HCT116 (cell line): Measurements from ENCODE around the gene SLC7A11. TPM values are rescaled to one million over a fixed set of nuclear protein-coding genes. Genes with fewer than 3 reads are reported as not detected.

Experiments
- ATAC-seq: fragments of 200-7000 bp; cut with Tn5 transposase; 2 replicates; pipeline ENCODE4 v1.9.1; 2020; ENCODE audit warnings: mild to moderate bottlenecking, moderate library complexity
- BruUV-seq: library from RNA; stranded (reverse); fragments of 400-500 nt; replicated peaks from 2 replicates; lab custom pipeline; 2021; lab: Mats Ljungman, UMichigan
- CTCF ChIA-PET: fragments of 300-600 bp; sonication (Branson Sonifier 250); formaldehyde crosslinking; loops from one replicate; lab custom pipeline; 2021; ENCODE audit warnings: antibody characterized with exemption; lab: Charles Lee
- POLR2A ChIA-PET: fragments of 300-600, 350-600 bp; sonication (Branson Sonifier 250); formaldehyde crosslinking; loops from one replicate; lab custom pipeline; 2021; ENCODE audit warnings: antibody characterized with exemption; lab: Charles Lee
- RAD21 ChIA-PET, 2 experiments: fragments of 300-600 bp; sonication (Branson Sonifier 250); formaldehyde crosslinking; loops; one replicate each; lab custom pipeline; 2023; ENCODE audit warnings: low total read pairs in 2 of 2; ENCODE audit not compliant: uncharacterized antibody in 2 of 2, unreplicated experiment in 2 of 2, low non-redundant PET in 1 of 2; lab: Charles Lee
- DNase-seq: peaks from one replicate; pipeline ENCODE4 v3.0.0-alpha.2; 2010; ENCODE audit warnings: low read depth, low spot score
- H2AFZ ChIP-seq: fragments of 200-600 bp; shearing (Covaris generic), sonication (generic); 2 replicates; pipeline ENCODE4 v1.6.1; 2017; ENCODE audit warnings: low read depth, mixed run types, mixed read lengths, antibody characterized with exemption, low read length; ENCODE audit not compliant: poor library complexity, severe bottlenecking
- H3K27ac ChIP-seq: 2 replicates; pipeline ENCODE4 v1.5.1; 2012; ENCODE audit warnings: low read depth, low read length
- H3K27me3 ChIP-seq: fragments of 200-600 bp; sonication (generic); 2 replicates; pipeline ENCODE4 v1.6.1; 2016; ENCODE audit warnings: mixed run types, low read length, mixed read lengths; ENCODE audit not compliant: insufficient read depth
- H3K36me3 ChIP-seq, 2 experiments: fragments of 200-500 bp in 1 of 2; fragments of 200-600 bp in 1 of 2; sonication (Bioruptor generic) in 1 of 2; sonication (generic) in 1 of 2; 2 replicates each; pipeline versions ENCODE4 v1.5.1 to v1.6.1; 2014 to 2016; ENCODE audit warnings: low read length in 2 of 2, inconsistent platforms in 1 of 2, mixed read lengths in 1 of 2, mixed run types in 1 of 2; ENCODE audit not compliant: insufficient read depth in 2 of 2, control insufficient read depth in 1 of 2
- H3K4me1 ChIP-seq, 2 experiments: fragments of 200-600 bp in 1 of 2; sonication (generic) in 1 of 2; 2 replicates each; pipeline versions ENCODE4 v1.5.1 to v1.6.1; 2012 to 2017; ENCODE audit warnings: low read length in 2 of 2, inconsistent platforms in 1 of 2, mild to moderate bottlenecking in 1 of 2, mixed read lengths in 1 of 2, mixed run types in 1 of 2, moderate library complexity in 1 of 2; ENCODE audit not compliant: insufficient read depth in 2 of 2, control insufficient read depth in 1 of 2
- H3K4me2 ChIP-seq: fragments of 200-600 bp; sonication (generic); 2 replicates; pipeline ENCODE4 v1.6.1; 2017; ENCODE audit warnings: mixed run types, low read length, mixed read lengths
- H3K4me3 ChIP-seq, 2 experiments: fragments of 200-600 bp in 1 of 2; sonication (generic) in 1 of 2; replicated peaks in 1 of 2; 2 replicates each; pipeline ENCODE4 v1.5.1; 2011 to 2016; ENCODE audit warnings: low read length in 2 of 2, control low read depth in 1 of 2, low read depth in 1 of 2, mild to moderate bottlenecking in 1 of 2, mixed read lengths in 1 of 2, mixed run types in 1 of 2
- H3K79me2 ChIP-seq: fragments of 200-600 bp; sonication (generic); 2 replicates; pipeline ENCODE4 v1.6.1; 2017; ENCODE audit warnings: mild to moderate bottlenecking, mixed run types, low read length, moderate library complexity, mixed read lengths; ENCODE audit not compliant: insufficient read depth
- H3K9ac ChIP-seq: fragments of 200-600 bp; sonication (generic); 2 replicates; pipeline ENCODE4 v1.6.1; 2016; ENCODE audit warnings: low read length, mixed read lengths
- H3K9me2 ChIP-seq: fragments of 200-600 bp; sonication (generic), shearing (Covaris generic); 2 replicates; pipeline ENCODE4 v1.6.1; 2017; ENCODE audit warnings: mixed run types, mild to moderate bottlenecking, moderate library complexity; ENCODE audit not compliant: insufficient read depth
- H3K9me3 ChIP-seq, 2 experiments: fragments of 200-500 bp in 1 of 2; fragments of 200-600 bp in 1 of 2; sonication (Bioruptor generic) in 1 of 2; sonication (generic) in 1 of 2; 2 replicates each; pipeline ENCODE4 v1.6.1; 2014 to 2017; ENCODE audit warnings: low read length in 2 of 2, mixed read lengths in 2 of 2, inconsistent platforms in 1 of 2, low read depth in 1 of 2, mild to moderate bottlenecking in 1 of 2, mixed run types in 1 of 2, moderate library complexity in 1 of 2; ENCODE audit not compliant: control insufficient read depth in 1 of 2, insufficient read depth in 1 of 2
- H4K20me1 ChIP-seq: fragments of 200-600 bp; sonication (generic), shearing (Covaris generic); 2 replicates; pipeline ENCODE4 v1.6.1; 2017; ENCODE audit warnings: mixed run types, mild to moderate bottlenecking, moderate library complexity; ENCODE audit not compliant: insufficient read depth
- CBX3 ChIP-seq: IDR thresholded peaks from 2 replicates; pipeline ENCODE4 v1.6.1; 2012; ENCODE audit warnings: low read depth
- CEBPB ChIP-seq: IDR thresholded peaks from 2 replicates; pipeline ENCODE4 v1.6.1; 2012; ENCODE audit warnings: low read depth
- EGR1 ChIP-seq: IDR thresholded peaks from 2 replicates; pipeline ENCODE4 v1.6.1; 2012; ENCODE audit warnings: low read depth
- ELF1 ChIP-seq: IDR thresholded peaks from 2 replicates; pipeline ENCODE4 v1.6.1; 2012; ENCODE audit warnings: low read depth, borderline replicate concordance
- EZH2 ChIP-seq: fragments of 200-600 bp; sonication (generic); IDR thresholded peaks from 2 replicates; pipeline ENCODE4 v1.6.1; 2017; ENCODE audit warnings: antibody characterized with exemption, mixed run types
- EZH2phosphoT487 ChIP-seq: fragments of 200-600 bp; IDR thresholded peaks from 2 replicates; pipeline ENCODE4 v1.6.1; 2018; ENCODE audit warnings: antibody characterized with exemption, borderline replicate concordance
- FOSL1 ChIP-seq: IDR thresholded peaks from 2 replicates; pipeline ENCODE4 v1.6.1; 2012; ENCODE audit warnings: low read depth
- JUND ChIP-seq: IDR thresholded peaks from 2 replicates; pipeline ENCODE4 v1.6.1; 2012
- POLR2A ChIP-seq: IDR thresholded peaks from 2 replicates; pipeline ENCODE4 v1.7.0; 2011; ENCODE audit warnings: borderline replicate concordance; ENCODE audit not compliant: insufficient read depth, insufficient read length; ENCODE audit errors: extremely low read depth
- POLR2AphosphoS5 ChIP-seq: IDR thresholded peaks from 2 replicates; pipeline ENCODE4 v1.6.1; 2011; ENCODE audit warnings: mild to moderate bottlenecking, low read depth, low read length, moderate library complexity
- SIN3A ChIP-seq: IDR thresholded peaks from 2 replicates; pipeline ENCODE4 v1.6.1; 2012; ENCODE audit warnings: low read depth
- SP1 ChIP-seq: IDR thresholded peaks from 2 replicates; pipeline ENCODE4 v1.6.1; 2012; ENCODE audit warnings: low read depth
- TCF7L2 ChIP-seq: IDR thresholded peaks from 2 replicates; pipeline ENCODE4 v1.7.0; 2011; ENCODE audit warnings: borderline replicate concordance, inconsistent platforms; ENCODE audit not compliant: insufficient read depth, insufficient read length; ENCODE audit errors: extremely low read depth
- ZFX ChIP-seq: fragments of 450-650 bp; IDR thresholded peaks from 2 replicates; pipeline ENCODE4 v1.6.1; 2017
- ZNF274 ChIP-seq: fragments of 200-500 bp; sonication (Bioruptor generic); IDR thresholded peaks from 2 replicates; pipeline ENCODE4 v1.6.1; 2014; ENCODE audit warnings: mild to moderate bottlenecking, low read depth, low read length, inconsistent platforms
- intact Hi-C: fragments of 100-400 bp; cut with micrococcal nuclease; formaldehyde crosslinking; loops from 2 replicates; pipeline ENCODE4 v1.10.0; 2022
- total RNA-seq: library from RNA; stranded (reverse); gene quantifications from one replicate; pipeline ENCODE4 v1.2.1, GENCODE V29; 2021; ENCODE audit not compliant: unreplicated experiment
- TF ChIP-seq, protein P1 (sequence below), 3 experiments: fragments of 200-600 bp in 1 of 3; sonication (generic) in 1 of 3; IDR thresholded peaks in 2 of 3; conservative IDR thresholded peaks in 1 of 3; 2 replicates each; pipeline ENCODE4 v1.5.1; 2012 to 2017; ENCODE audit warnings: low read depth in 2 of 3, low read length in 2 of 3, antibody characterized with exemption in 1 of 3, borderline replicate concordance in 1 of 3, control low read depth in 1 of 3, mild to moderate bottlenecking in 1 of 3, mixed read lengths in 1 of 3, mixed run types in 1 of 3, moderate library complexity in 1 of 3; ENCODE audit not compliant: insufficient read depth in 1 of 3
- TF ChIP-seq, protein P2 (sequence below): IDR thresholded peaks from 2 replicates; pipeline ENCODE4 v1.6.1; 2012; ENCODE audit warnings: low read depth
- TF ChIP-seq, protein P3 (sequence below): IDR thresholded peaks from 2 replicates; pipeline ENCODE4 v1.6.1; 2012
- TF ChIP-seq, protein P4 (sequence below): IDR thresholded peaks from 2 replicates; pipeline ENCODE4 v1.6.1; 2012
- TF ChIP-seq, protein P5 (sequence below): IDR thresholded peaks from 2 replicates; pipeline ENCODE4 v1.6.1; 2011; ENCODE audit warnings: mild to moderate bottlenecking, low read length, moderate library complexity; ENCODE audit not compliant: insufficient replicate concordance; ENCODE audit errors: extremely low read depth

Gene SLC7A11
- total RNA-seq, 1 experiment from 2014 or later, result 45.8 TPM

DNA sequence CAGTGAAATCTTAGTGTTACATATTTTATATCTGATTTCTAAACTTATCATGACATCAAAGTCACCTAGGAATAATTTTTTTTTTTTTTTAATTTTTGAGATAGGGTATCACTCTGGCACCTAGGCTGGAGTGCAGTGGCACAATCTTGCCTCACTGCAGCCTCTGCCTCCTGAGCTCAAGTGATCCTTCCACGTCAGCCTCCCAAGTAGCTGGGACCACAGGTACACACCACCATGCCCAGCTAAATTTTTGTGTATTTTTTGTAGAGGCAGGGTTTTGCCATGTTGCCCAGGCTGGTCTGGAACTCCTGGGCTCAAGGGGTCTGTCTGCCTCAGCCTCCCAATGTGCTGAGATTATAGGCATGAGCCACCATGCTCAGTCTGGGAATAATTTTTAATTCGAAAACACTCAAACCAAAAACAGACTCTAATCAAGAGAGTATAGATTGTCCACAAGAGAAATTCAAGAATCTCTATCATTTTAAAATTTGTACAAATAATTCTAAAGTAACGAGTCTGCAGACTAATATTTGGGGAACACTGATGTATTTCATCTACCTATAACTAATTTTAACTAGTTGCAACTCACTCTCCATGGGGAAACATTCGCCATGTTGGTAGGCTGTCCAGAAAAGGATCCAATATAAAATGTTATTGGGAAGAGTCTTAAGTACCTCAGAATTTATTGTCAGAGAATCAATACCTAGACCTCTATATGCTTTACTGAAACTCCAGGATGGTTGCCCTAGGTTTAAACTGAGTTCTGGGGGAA is 3.4 kb downstream of the SLC7A11 start:
- no TSS peak for BruUV-seq
- intact Hi-C loops, result no loop called here
- CTCF ChIA-PET, result no interaction called here
- H3K9ac ChIP-seq, result no peak overlapping the region
- H3K4me3 ChIP-seq, result no peak overlapping the region
- no peak for DNase-seq
- H3K27me3 ChIP-seq, result no peaks in the 10 kb centered on the region
- no peaks in the 10 kb centered on the region for H4K20me1 ChIP-seq
- RAD21 ChIA-PET, result no interaction called here
- no peaks in the 10 kb centered on the region for H3K36me3 ChIP-seq
- H3K27ac ChIP-seq, result no peak overlapping the region
- H3K4me1 ChIP-seq, result peaks cover 13 to 47% of the 10 kb centered on the region in 2 experiments
- no peak overlapping the region for H3K4me2 ChIP-seq
- H3K79me2 ChIP-seq, result peaks cover 10% of the 10 kb centered on the region
- H3K9me3 ChIP-seq, result no peaks in the 10 kb centered on the region
- ATAC-seq, result no peak
- H2AFZ ChIP-seq, result no peak overlapping the region
- no peak for TF ChIP-seq JUND
- TF ChIP-seq, protein P1, sequence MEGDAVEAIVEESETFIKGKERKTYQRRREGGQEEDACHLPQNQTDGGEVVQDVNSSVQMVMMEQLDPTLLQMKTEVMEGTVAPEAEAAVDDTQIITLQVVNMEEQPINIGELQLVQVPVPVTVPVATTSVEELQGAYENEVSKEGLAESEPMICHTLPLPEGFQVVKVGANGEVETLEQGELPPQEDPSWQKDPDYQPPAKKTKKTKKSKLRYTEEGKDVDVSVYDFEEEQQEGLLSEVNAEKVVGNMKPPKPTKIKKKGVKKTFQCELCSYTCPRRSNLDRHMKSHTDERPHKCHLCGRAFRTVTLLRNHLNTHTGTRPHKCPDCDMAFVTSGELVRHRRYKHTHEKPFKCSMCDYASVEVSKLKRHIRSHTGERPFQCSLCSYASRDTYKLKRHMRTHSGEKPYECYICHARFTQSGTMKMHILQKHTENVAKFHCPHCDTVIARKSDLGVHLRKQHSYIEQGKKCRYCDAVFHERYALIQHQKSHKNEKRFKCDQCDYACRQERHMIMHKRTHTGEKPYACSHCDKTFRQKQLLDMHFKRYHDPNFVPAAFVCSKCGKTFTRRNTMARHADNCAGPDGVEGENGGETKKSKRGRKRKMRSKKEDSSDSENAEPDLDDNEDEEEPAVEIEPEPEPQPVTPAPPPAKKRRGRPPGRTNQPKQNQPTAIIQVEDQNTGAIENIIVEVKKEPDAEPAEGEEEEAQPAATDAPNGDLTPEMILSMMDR (IDR thresholded peaks at IDR 0.05 in 2 of 3, conservative IDR thresholded peaks at IDR 0.05 in 1 of 3; ENCODE audit: borderline replicate concordance in 1 of 3, insufficient read depth in 1 of 3, low read depth in 2 of 3, low read length in 2 of 3), result no peak
- TF ChIP-seq CEBPB, result no peak
- no peak for TF ChIP-seq POLR2AphosphoS5
- no peak for TF ChIP-seq SIN3A
- TF ChIP-seq ZNF274, result no peak
- no peak for TF ChIP-seq CBX3
- no peak for TF ChIP-seq ZFX
- TF ChIP-seq TCF7L2, result no peak
- TF ChIP-seq EGR1, result no peak
- TF ChIP-seq, protein P2, sequence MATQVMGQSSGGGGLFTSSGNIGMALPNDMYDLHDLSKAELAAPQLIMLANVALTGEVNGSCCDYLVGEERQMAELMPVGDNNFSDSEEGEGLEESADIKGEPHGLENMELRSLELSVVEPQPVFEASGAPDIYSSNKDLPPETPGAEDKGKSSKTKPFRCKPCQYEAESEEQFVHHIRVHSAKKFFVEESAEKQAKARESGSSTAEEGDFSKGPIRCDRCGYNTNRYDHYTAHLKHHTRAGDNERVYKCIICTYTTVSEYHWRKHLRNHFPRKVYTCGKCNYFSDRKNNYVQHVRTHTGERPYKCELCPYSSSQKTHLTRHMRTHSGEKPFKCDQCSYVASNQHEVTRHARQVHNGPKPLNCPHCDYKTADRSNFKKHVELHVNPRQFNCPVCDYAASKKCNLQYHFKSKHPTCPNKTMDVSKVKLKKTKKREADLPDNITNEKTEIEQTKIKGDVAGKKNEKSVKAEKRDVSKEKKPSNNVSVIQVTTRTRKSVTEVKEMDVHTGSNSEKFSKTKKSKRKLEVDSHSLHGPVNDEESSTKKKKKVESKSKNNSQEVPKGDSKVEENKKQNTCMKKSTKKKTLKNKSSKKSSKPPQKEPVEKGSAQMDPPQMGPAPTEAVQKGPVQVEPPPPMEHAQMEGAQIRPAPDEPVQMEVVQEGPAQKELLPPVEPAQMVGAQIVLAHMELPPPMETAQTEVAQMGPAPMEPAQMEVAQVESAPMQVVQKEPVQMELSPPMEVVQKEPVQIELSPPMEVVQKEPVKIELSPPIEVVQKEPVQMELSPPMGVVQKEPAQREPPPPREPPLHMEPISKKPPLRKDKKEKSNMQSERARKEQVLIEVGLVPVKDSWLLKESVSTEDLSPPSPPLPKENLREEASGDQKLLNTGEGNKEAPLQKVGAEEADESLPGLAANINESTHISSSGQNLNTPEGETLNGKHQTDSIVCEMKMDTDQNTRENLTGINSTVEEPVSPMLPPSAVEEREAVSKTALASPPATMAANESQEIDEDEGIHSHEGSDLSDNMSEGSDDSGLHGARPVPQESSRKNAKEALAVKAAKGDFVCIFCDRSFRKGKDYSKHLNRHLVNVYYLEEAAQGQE, result no peak
- TF ChIP-seq, protein P3, sequence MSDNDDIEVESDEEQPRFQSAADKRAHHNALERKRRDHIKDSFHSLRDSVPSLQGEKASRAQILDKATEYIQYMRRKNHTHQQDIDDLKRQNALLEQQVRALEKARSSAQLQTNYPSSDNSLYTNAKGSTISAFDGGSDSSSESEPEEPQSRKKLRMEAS, result no peak
- no peak for TF ChIP-seq ELF1
- no peak for TF ChIP-seq FOSL1
- TF ChIP-seq SP1, result no peak
- no peak for TF ChIP-seq EZH2phosphoT487
- TF ChIP-seq, protein P4, sequence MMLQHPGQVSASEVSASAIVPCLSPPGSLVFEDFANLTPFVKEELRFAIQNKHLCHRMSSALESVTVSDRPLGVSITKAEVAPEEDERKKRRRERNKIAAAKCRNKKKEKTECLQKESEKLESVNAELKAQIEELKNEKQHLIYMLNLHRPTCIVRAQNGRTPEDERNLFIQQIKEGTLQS, result no peak
- TF ChIP-seq, protein P5, sequence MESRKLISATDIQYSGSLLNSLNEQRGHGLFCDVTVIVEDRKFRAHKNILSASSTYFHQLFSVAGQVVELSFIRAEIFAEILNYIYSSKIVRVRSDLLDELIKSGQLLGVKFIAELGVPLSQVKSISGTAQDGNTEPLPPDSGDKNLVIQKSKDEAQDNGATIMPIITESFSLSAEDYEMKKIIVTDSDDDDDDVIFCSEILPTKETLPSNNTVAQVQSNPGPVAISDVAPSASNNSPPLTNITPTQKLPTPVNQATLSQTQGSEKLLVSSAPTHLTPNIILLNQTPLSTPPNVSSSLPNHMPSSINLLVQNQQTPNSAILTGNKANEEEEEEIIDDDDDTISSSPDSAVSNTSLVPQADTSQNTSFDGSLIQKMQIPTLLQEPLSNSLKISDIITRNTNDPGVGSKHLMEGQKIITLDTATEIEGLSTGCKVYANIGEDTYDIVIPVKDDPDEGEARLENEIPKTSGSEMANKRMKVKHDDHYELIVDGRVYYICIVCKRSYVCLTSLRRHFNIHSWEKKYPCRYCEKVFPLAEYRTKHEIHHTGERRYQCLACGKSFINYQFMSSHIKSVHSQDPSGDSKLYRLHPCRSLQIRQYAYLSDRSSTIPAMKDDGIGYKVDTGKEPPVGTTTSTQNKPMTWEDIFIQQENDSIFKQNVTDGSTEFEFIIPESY, result no peak
- no peak for TF ChIP-seq POLR2A
- no peak for TF ChIP-seq EZH2
- POLR2A ChIA-PET, result no interaction called here
- H3K9me2 ChIP-seq, result no peaks in the 10 kb centered on the region
